HCT116 (cell line): ENCODE data around the gene TNIK. TPM values are rescaled to one million over a fixed set of nuclear protein-coding genes. Genes with fewer than 3 reads are reported as not detected.

ENCODE experiments used
- ATAC-seq: fragments of 200-7000 bp; cut with Tn5 transposase; 2 replicates; pipeline ENCODE4 v1.9.1; 2020; ENCODE audit warnings: mild to moderate bottlenecking, moderate library complexity
- BruUV-seq: library from RNA; stranded (reverse); fragments of 400-500 nt; replicated peaks from 2 replicates; lab custom pipeline; 2021; lab: Mats Ljungman, UMichigan
- CTCF ChIA-PET: fragments of 300-600 bp; sonication (Branson Sonifier 250); formaldehyde crosslinking; loops from one replicate; lab custom pipeline; 2021; ENCODE audit warnings: antibody characterized with exemption; lab: Charles Lee
- POLR2A ChIA-PET: fragments of 300-600, 350-600 bp; sonication (Branson Sonifier 250); formaldehyde crosslinking; loops from one replicate; lab custom pipeline; 2021; ENCODE audit warnings: antibody characterized with exemption; lab: Charles Lee
- RAD21 ChIA-PET, 2 experiments: fragments of 300-600 bp; sonication (Branson Sonifier 250); formaldehyde crosslinking; loops; one replicate each; lab custom pipeline; 2023; ENCODE audit warnings: low total read pairs in 2 of 2; ENCODE audit not compliant: uncharacterized antibody in 2 of 2, unreplicated experiment in 2 of 2, low non-redundant PET in 1 of 2; lab: Charles Lee
- DNase-seq: peaks from one replicate; pipeline ENCODE4 v3.0.0-alpha.2; 2010; ENCODE audit warnings: low read depth, low spot score
- H2AFZ ChIP-seq: fragments of 200-600 bp; shearing (Covaris generic), sonication (generic); 2 replicates; pipeline ENCODE4 v1.6.1; 2017; ENCODE audit warnings: low read depth, mixed run types, mixed read lengths, antibody characterized with exemption, low read length; ENCODE audit not compliant: poor library complexity, severe bottlenecking
- H3K27ac ChIP-seq: 2 replicates; pipeline ENCODE4 v1.5.1; 2012; ENCODE audit warnings: low read depth, low read length
- H3K27me3 ChIP-seq: fragments of 200-600 bp; sonication (generic); 2 replicates; pipeline ENCODE4 v1.6.1; 2016; ENCODE audit warnings: mixed run types, low read length, mixed read lengths; ENCODE audit not compliant: insufficient read depth
- H3K36me3 ChIP-seq, 2 experiments: fragments of 200-500 bp in 1 of 2; fragments of 200-600 bp in 1 of 2; sonication (Bioruptor generic) in 1 of 2; sonication (generic) in 1 of 2; 2 replicates each; pipeline versions ENCODE4 v1.5.1 to v1.6.1; 2014 to 2016; ENCODE audit warnings: low read length in 2 of 2, inconsistent platforms in 1 of 2, mixed read lengths in 1 of 2, mixed run types in 1 of 2; ENCODE audit not compliant: insufficient read depth in 2 of 2, control insufficient read depth in 1 of 2
- H3K4me1 ChIP-seq, 2 experiments: fragments of 200-600 bp in 1 of 2; sonication (generic) in 1 of 2; 2 replicates each; pipeline versions ENCODE4 v1.5.1 to v1.6.1; 2012 to 2017; ENCODE audit warnings: low read length in 2 of 2, inconsistent platforms in 1 of 2, mild to moderate bottlenecking in 1 of 2, mixed read lengths in 1 of 2, mixed run types in 1 of 2, moderate library complexity in 1 of 2; ENCODE audit not compliant: insufficient read depth in 2 of 2, control insufficient read depth in 1 of 2
- H3K4me2 ChIP-seq: fragments of 200-600 bp; sonication (generic); 2 replicates; pipeline ENCODE4 v1.6.1; 2017; ENCODE audit warnings: mixed run types, low read length, mixed read lengths
- H3K4me3 ChIP-seq, 2 experiments: fragments of 200-600 bp in 1 of 2; sonication (generic) in 1 of 2; replicated peaks in 1 of 2; 2 replicates each; pipeline ENCODE4 v1.5.1; 2011 to 2016; ENCODE audit warnings: low read length in 2 of 2, control low read depth in 1 of 2, low read depth in 1 of 2, mild to moderate bottlenecking in 1 of 2, mixed read lengths in 1 of 2, mixed run types in 1 of 2
- H3K79me2 ChIP-seq: fragments of 200-600 bp; sonication (generic); 2 replicates; pipeline ENCODE4 v1.6.1; 2017; ENCODE audit warnings: mild to moderate bottlenecking, mixed run types, low read length, moderate library complexity, mixed read lengths; ENCODE audit not compliant: insufficient read depth
- H3K9ac ChIP-seq: fragments of 200-600 bp; sonication (generic); 2 replicates; pipeline ENCODE4 v1.6.1; 2016; ENCODE audit warnings: low read length, mixed read lengths
- H3K9me2 ChIP-seq: fragments of 200-600 bp; sonication (generic), shearing (Covaris generic); 2 replicates; pipeline ENCODE4 v1.6.1; 2017; ENCODE audit warnings: mixed run types, mild to moderate bottlenecking, moderate library complexity; ENCODE audit not compliant: insufficient read depth
- H3K9me3 ChIP-seq, 2 experiments: fragments of 200-500 bp in 1 of 2; fragments of 200-600 bp in 1 of 2; sonication (Bioruptor generic) in 1 of 2; sonication (generic) in 1 of 2; 2 replicates each; pipeline ENCODE4 v1.6.1; 2014 to 2017; ENCODE audit warnings: low read length in 2 of 2, mixed read lengths in 2 of 2, inconsistent platforms in 1 of 2, low read depth in 1 of 2, mild to moderate bottlenecking in 1 of 2, mixed run types in 1 of 2, moderate library complexity in 1 of 2; ENCODE audit not compliant: control insufficient read depth in 1 of 2, insufficient read depth in 1 of 2
- H4K20me1 ChIP-seq: fragments of 200-600 bp; sonication (generic), shearing (Covaris generic); 2 replicates; pipeline ENCODE4 v1.6.1; 2017; ENCODE audit warnings: mixed run types, mild to moderate bottlenecking, moderate library complexity; ENCODE audit not compliant: insufficient read depth
- ATF3 ChIP-seq: IDR thresholded peaks from 2 replicates; pipeline ENCODE4 v1.6.1; 2012
- SP1 ChIP-seq: IDR thresholded peaks from 2 replicates; pipeline ENCODE4 v1.6.1; 2012; ENCODE audit warnings: low read depth
- intact Hi-C: fragments of 100-400 bp; cut with micrococcal nuclease; formaldehyde crosslinking; loops from 2 replicates; pipeline ENCODE4 v1.10.0; 2022
- total RNA-seq: library from RNA; stranded (reverse); gene quantifications from one replicate; pipeline ENCODE4 v1.2.1, GENCODE V29; 2021; ENCODE audit not compliant: unreplicated experiment
- TF ChIP-seq, protein P1 (sequence below): IDR thresholded peaks from 2 replicates; pipeline ENCODE4 v1.6.1; 2012; ENCODE audit warnings: low read depth

The TNIK gene
- total RNA-seq, 1 experiment from 2014 or later = 24.1 TPM

DNA sequence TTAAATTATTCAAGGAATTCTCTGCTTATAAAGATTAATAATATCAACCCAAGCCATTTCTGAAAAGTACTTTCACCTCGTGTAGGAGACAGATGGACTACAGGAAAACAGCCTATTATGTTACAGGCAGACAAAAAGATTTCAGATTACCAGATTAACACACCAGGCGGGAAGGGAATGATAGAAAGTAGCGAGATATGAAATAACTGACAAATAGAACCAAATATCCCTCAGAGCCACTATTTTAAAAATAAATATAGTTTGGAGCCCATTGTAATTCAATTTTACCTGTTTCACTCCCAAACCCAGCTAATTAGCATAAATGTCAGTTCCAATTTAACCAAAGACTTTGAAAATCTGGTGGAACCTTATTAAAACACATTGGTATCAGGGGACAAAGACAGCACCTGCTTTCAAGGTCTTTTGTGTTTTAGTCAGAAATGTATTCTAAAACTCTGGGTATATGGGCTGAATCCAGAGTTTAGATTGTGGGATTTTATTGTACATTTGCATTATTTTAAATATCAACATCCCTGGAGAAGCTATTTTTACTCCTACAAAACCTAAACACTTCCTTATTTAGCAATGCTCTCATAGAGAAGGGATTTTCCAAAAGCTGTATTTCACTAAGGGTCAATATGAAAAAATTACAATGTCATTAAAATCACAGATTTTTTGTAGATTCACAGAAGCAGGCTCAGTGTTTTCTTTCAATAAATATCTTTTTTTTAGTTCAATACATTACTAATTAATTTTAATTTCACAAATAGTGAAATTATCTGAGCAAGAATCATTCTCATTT lies 138.4 kb downstream of the TNIK start:
- Histone ChIP-seq H3K9me2 (no peaks in the 10 kb centered on the region), H3K9me3 (no peaks in the 10 kb centered on the region), H3K79me2 (no peaks in the 10 kb centered on the region), H3K36me3 (no peaks in the 10 kb centered on the region), H3K27ac (no peak overlapping the region), H3K4me2 (no peak overlapping the region), H2AFZ (no peak overlapping the region), H3K4me1 (0 out of 4 replicates have a peak, but pooled peaks cover 0 to 3% of the 10 kb centered on the region in 2 experiments), H4K20me1 (no peaks in the 10 kb centered on the region), H3K9ac (no peak overlapping the region), H3K27me3 (no peaks in the 10 kb centered on the region), H3K4me3 (no peak overlapping the region)
- DNase-seq = no peak
- ChIA-PET POLR2A (no interaction called here), CTCF (no interaction called here), RAD21 (no interaction called here)
- intact Hi-C loops = no loop called here
- no TSS peak for BruUV-seq
- ATAC-seq = no peak
- TF ChIP-seq, protein P1, sequence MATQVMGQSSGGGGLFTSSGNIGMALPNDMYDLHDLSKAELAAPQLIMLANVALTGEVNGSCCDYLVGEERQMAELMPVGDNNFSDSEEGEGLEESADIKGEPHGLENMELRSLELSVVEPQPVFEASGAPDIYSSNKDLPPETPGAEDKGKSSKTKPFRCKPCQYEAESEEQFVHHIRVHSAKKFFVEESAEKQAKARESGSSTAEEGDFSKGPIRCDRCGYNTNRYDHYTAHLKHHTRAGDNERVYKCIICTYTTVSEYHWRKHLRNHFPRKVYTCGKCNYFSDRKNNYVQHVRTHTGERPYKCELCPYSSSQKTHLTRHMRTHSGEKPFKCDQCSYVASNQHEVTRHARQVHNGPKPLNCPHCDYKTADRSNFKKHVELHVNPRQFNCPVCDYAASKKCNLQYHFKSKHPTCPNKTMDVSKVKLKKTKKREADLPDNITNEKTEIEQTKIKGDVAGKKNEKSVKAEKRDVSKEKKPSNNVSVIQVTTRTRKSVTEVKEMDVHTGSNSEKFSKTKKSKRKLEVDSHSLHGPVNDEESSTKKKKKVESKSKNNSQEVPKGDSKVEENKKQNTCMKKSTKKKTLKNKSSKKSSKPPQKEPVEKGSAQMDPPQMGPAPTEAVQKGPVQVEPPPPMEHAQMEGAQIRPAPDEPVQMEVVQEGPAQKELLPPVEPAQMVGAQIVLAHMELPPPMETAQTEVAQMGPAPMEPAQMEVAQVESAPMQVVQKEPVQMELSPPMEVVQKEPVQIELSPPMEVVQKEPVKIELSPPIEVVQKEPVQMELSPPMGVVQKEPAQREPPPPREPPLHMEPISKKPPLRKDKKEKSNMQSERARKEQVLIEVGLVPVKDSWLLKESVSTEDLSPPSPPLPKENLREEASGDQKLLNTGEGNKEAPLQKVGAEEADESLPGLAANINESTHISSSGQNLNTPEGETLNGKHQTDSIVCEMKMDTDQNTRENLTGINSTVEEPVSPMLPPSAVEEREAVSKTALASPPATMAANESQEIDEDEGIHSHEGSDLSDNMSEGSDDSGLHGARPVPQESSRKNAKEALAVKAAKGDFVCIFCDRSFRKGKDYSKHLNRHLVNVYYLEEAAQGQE = no peak
- no peak for TF ChIP-seq SP1
- TF ChIP-seq ATF3 = no peak
